Left lung (tissue), 10 donors: Measurements from ENCODE around the gene CDKN2AIP. TPM values are rescaled to one million over a fixed set of nuclear protein-coding genes. Genes with fewer than 3 reads are reported as not detected.

Source experiments
- ATAC-seq: fragments of 200-7000 bp; cut with Tn5 transposase; one replicate; pipeline ENCODE4 v1.9.1; 2020; ENCODE audit warnings: moderate library complexity
- DNase-seq, 4 donors: peaks; one replicate each; pipeline ENCODE4 v3.0.0-alpha.2; 2013 to 2020
- H3K27ac ChIP-seq, 2 donors: fragments of 200-600 bp; sonication (generic) in 1 of 2; one replicate each; pipeline versions ENCODE4 v1.5.0 to v1.8.0; 2020 to 2021
- H3K27me3 ChIP-seq, 2 donors: fragments of 200-600 bp; sonication (generic) in 1 of 2; one replicate each; pipeline versions ENCODE4 v1.5.0 to v1.8.0; 2020 to 2021
- H3K36me3 ChIP-seq, 2 donors: fragments of 200-600 bp; sonication (generic) in 1 of 2; one replicate each; pipeline versions ENCODE4 v1.5.0 to v1.8.0; 2020 to 2021
- H3K4me1 ChIP-seq, 2 donors: fragments of 200-600 bp; one replicate each; pipeline ENCODE4 v1.8.0; 2021
- H3K4me3 ChIP-seq, 2 donors: fragments of 200-600 bp; sonication (generic) in 1 of 2; one replicate each; pipeline versions ENCODE4 v1.5.0 to v1.8.0; 2020 to 2021; ENCODE audit warnings: mild to moderate bottlenecking in 1 of 2
- H3K9me3 ChIP-seq, 2 donors: fragments of 200-600 bp; sonication (generic) in 1 of 2; one replicate each; pipeline versions ENCODE4 v1.5.0 to v1.8.0; 2020 to 2021
- intact Hi-C, 2 donors: fragments of 100-400 bp; cut with DNase I; formaldehyde crosslinking; loops; one replicate each; pipeline versions ENCODE4 v1.11.2 to v1.14.2; 2022
- polyA plus RNA-seq, 6 donors: library from polyadenylated mRNA; unstranded; fragments of 120-200 nt; gene quantifications; one replicate each; pipeline ENCODE4 v1.2.1, GENCODE V29; 2013; ENCODE audit not compliant: insufficient read length in 6 of 6
- total RNA-seq, 2 donors: library from RNA; stranded (reverse); fragmentation: NEBNext Ultra II Directional; extraction: Animal tissue kit (Norgen Biotek cat#: 25700); gene quantifications; one replicate each; pipeline ENCODE4 v1.2.1, GENCODE V29; 2021
- TF ChIP-seq, protein P1 (sequence below), 2 donors: fragments of 200-600 bp; sonication (generic) in 1 of 2; IDR thresholded peaks; one replicate each; pipeline versions ENCODE4 v1.5.0 to v1.8.0; 2021; ENCODE audit warnings: antibody characterized with exemption in 2 of 2
- donor health status: DM: no; HTN: yes; CAD: no.
- donor health status: DM: no; HTN: no; CAD: no.

CDKN2AIP gene
- total and polyA plus RNA-seq, 8 donors = 10.1 to 33.3 (median 30.5) TPM

DNA sequence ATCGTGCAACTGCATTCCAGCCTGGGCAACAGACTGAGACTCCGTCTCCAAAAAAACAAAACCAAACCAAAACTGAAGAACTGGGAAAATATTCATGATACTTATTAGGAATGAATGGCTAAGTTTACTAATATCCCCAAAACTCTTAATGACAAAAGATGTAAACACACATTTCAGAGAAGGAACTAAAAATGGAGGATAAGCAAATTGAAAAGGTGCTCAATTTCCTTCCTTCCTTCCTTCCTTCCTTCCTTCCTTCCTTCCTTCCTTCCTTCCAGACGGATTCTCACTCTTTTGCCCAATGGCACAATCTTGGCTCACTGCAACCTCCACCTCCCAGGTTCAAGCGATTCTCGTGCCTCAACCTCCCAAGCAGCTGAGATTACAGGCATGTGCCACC, 44.4 kb upstream of the CDKN2AIP start:
- no peaks in the 10 kb centered on the region for H3K27me3 ChIP-seq
- H3K4me3 ChIP-seq = no peak overlapping the region
- no peak overlapping the region for H3K27ac ChIP-seq
- no peaks in the 10 kb centered on the region for H3K36me3 ChIP-seq
- TF ChIP-seq, protein P1, sequence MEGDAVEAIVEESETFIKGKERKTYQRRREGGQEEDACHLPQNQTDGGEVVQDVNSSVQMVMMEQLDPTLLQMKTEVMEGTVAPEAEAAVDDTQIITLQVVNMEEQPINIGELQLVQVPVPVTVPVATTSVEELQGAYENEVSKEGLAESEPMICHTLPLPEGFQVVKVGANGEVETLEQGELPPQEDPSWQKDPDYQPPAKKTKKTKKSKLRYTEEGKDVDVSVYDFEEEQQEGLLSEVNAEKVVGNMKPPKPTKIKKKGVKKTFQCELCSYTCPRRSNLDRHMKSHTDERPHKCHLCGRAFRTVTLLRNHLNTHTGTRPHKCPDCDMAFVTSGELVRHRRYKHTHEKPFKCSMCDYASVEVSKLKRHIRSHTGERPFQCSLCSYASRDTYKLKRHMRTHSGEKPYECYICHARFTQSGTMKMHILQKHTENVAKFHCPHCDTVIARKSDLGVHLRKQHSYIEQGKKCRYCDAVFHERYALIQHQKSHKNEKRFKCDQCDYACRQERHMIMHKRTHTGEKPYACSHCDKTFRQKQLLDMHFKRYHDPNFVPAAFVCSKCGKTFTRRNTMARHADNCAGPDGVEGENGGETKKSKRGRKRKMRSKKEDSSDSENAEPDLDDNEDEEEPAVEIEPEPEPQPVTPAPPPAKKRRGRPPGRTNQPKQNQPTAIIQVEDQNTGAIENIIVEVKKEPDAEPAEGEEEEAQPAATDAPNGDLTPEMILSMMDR (IDR thresholded peaks at IDR 0.05) = no peak
- DNase-seq (no peak), ATAC-seq (no peak)
- H3K9me3 ChIP-seq = no peaks in the 10 kb centered on the region
- peaks cover 0 to 40% of the 10 kb centered on the region in 2 donors for H3K4me1 ChIP-seq
- intact Hi-C loops = no loop called here

DNA sequence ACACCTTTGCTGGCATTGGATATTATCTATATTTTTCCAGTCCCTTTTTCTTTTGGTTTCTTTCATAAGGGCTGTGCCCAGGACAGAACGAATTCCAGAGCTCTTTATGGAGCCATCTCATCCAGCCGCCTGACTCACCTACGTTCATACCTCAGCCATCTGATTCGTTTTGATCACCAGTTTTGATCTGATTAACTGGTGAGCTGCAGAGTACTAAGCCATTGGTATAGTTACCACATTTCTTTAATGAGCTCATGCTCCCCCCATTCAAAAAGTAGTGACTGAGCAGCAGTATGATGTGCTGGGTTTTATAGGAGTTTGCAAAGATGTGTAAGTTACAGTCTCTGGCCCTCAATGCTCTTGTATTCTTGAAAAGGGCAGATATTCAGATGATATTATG, 43.0 kb upstream of the CDKN2AIP start:
- Histone ChIP-seq H3K27ac (no peak overlapping the region), H3K4me1 (peaks cover 0 to 28% of the 10 kb centered on the region in 2 donors), H3K4me3 (no peak overlapping the region), H3K36me3 (no peaks in the 10 kb centered on the region), H3K27me3 (no peaks in the 10 kb centered on the region), H3K9me3 (no peaks in the 10 kb centered on the region)
- no peak for DNase-seq
- intact Hi-C loops = no loop called here
- ATAC-seq = no peak
- TF ChIP-seq, protein P1 (IDR thresholded peaks at IDR 0.05) = no peak

GRCh38 chr4:183402771-183403170, 41.7 kb upstream of the CDKN2AIP start:
- Histone ChIP-seq H3K4me1 (peaks cover 0 to 23% of the 10 kb centered on the region in 2 donors), H3K9me3 (no peaks in the 10 kb centered on the region), H3K36me3 (no peaks in the 10 kb centered on the region), H3K27ac (no peak overlapping the region), H3K4me3 (no peak overlapping the region), H3K27me3 (no peaks in the 10 kb centered on the region)
- TF ChIP-seq, protein P1 (IDR thresholded peaks at IDR 0.05) = no peak
- intact Hi-C loops = no loop called here
- DNase-seq (no peak), ATAC-seq (no peak)

- no peak overlapping the region for H3K27ac ChIP-seq
- TF ChIP-seq, protein P1 (IDR thresholded peaks at IDR 0.05) = no peak
- peaks cover 0 to 18% of the 10 kb centered on the region in 2 donors for H3K4me1 ChIP-seq
- no peaks in the 10 kb centered on the region for H3K36me3 ChIP-seq
- no peak for ATAC-seq
- no peaks in the 10 kb centered on the region for H3K9me3 ChIP-seq
- no peak for DNase-seq
- H3K27me3 ChIP-seq = no peaks in the 10 kb centered on the region
- H3K4me3 ChIP-seq = no peak overlapping the region
- intact Hi-C loops = no loop called here
Observed at GRCh38 chr4:183403486-183403885, 41.0 kb upstream of the CDKN2AIP start.

GRCh38 chr4:183403961-183404360, 40.5 kb upstream of the CDKN2AIP start:
- Histone ChIP-seq H3K36me3 (no peaks in the 10 kb centered on the region), H3K4me3 (no peak overlapping the region), H3K27me3 (no peaks in the 10 kb centered on the region), H3K4me1 (peaks cover 0 to 13% of the 10 kb centered on the region in 2 donors), H3K27ac (no peak overlapping the region), H3K9me3 (no peaks in the 10 kb centered on the region)
- TF ChIP-seq, protein P1 (IDR thresholded peaks at IDR 0.05) = no peak
- DNase-seq (no peak), ATAC-seq (no peak)
- intact Hi-C loops = no loop called here
